Lung (tissue), 12 donors: ENCODE data around the gene PPP2R1B. TPM values are rescaled to one million over a fixed set of nuclear protein-coding genes. Genes with fewer than 3 reads are reported as not detected.

Experiments
- ATAC-seq: fragments of 200-7000 bp; cut with Tn5 transposase; one replicate; pipeline ENCODE4 v1.9.1; 2020; ENCODE audit warnings: moderate number of reproducible peaks; ENCODE audit not compliant: insufficient read depth, low FRiP score
- DNase-seq, 3 donors: peaks; one replicate each; pipeline ENCODE4 v3.0.0-alpha.2; 2013 to 2017
- H3K27ac ChIP-seq, 2 donors: one replicate each; pipeline ENCODE4 v1.5.1; 2013; ENCODE audit warnings: mild to moderate bottlenecking in 2 of 2, moderate library complexity in 2 of 2, control low read depth in 1 of 2, inconsistent platforms in 1 of 2, low read depth in 1 of 2, low read length in 1 of 2
- H3K27me3 ChIP-seq, 3 donors: one replicate each; pipeline ENCODE4 v1.5.1; 2013; ENCODE audit warnings: low read length in 2 of 3; ENCODE audit not compliant: control insufficient read depth in 3 of 3, insufficient read depth in 3 of 3
- H3K36me3 ChIP-seq, 4 donors: one replicate each; pipeline ENCODE4 v1.5.1; 2013; ENCODE audit warnings: low read length in 4 of 4, mild to moderate bottlenecking in 1 of 4, moderate library complexity in 1 of 4; ENCODE audit not compliant: control insufficient read depth in 4 of 4, insufficient read depth in 4 of 4
- H3K4me1 ChIP-seq, 5 donors: one replicate each; pipeline ENCODE4 v1.5.1; 2013; ENCODE audit warnings: low read length in 5 of 5, mild to moderate bottlenecking in 2 of 5, moderate library complexity in 1 of 5; ENCODE audit not compliant: control insufficient read depth in 5 of 5, insufficient read depth in 5 of 5
- H3K4me3 ChIP-seq: one replicate; pipeline ENCODE4 v1.5.1; 2013; ENCODE audit warnings: mild to moderate bottlenecking, control low read depth, moderate library complexity
- H3K9ac ChIP-seq, 2 donors: one replicate each; pipeline ENCODE4 v1.5.1; 2013; ENCODE audit warnings: low read length in 2 of 2, control low read depth in 1 of 2; ENCODE audit not compliant: insufficient read depth in 1 of 2
- H3K9me3 ChIP-seq, 4 donors: one replicate each; pipeline ENCODE4 v1.5.1; 2013; ENCODE audit warnings: low read length in 3 of 4, mild to moderate bottlenecking in 1 of 4, moderate library complexity in 1 of 4; ENCODE audit not compliant: control insufficient read depth in 4 of 4, insufficient read depth in 3 of 4
- CTCF ChIP-seq: IDR thresholded peaks from 2 replicates; pipeline ENCODE4 v1.5.1; 2012; ENCODE audit warnings: mild to moderate bottlenecking; ENCODE audit errors: control extremely low read depth, extremely low read depth
- WGBS, 2 donors: extraction: QIAGEN DNeasy Blood & Tissue Kit; methylation state at CpG; one replicate each; pipeline ENCODE4 v1.1.7; 2013; 5-methylcytosine and 5-hydroxymethylcytosine counted together
- polyA plus RNA-seq, 2 donors: library from polyadenylated mRNA; stranded (reverse); fragments of 200-250 nt; gene quantifications; one replicate each; pipeline ENCODE4 v1.2.1, GENCODE V29; 2013
- total RNA-seq, 2 donors: library from RNA; depleted of rRNA in 1 of 2; stranded (reverse); fragments of >200 nt in 1 of 2; gene quantifications; one replicate each; pipeline ENCODE4 v1.2.1, GENCODE V29; 2014 to 2021
- donor health status: control.
- donor health status: control.
- donor health status: Bipolar disorder and iron deficiency.
- donor health status: healthy.
- donor health status: DM: yes; HTN: yes; CAD: no.

Gene PPP2R1B
- total and polyA plus RNA-seq, 4 donors = 8.3 to 71.5 (median 20.4) TPM

- DNase-seq (peak; percentile 14 to 44 (median 32)), ATAC-seq (no peak)
- Histone ChIP-seq H3K36me3 (peaks cover 0 to 6% (median under 1%) of the 10 kb centered on the region in 4 donors), H3K27me3 (no peaks in the 10 kb centered on the region), H3K27ac (peak overlapping the region; percentile 65 to 97), H3K9me3 (no peaks in the 10 kb centered on the region), H3K4me3 (no peak overlapping the region), H3K9ac (peak overlapping the region; percentile 8 to 73), H3K4me1 (peaks cover 17 to 87% (median 56%) of the 10 kb centered on the region in 5 donors)
- 75 to 79% methylated on average over 8 of the region's 8 CpGs for WGBS, 2 donors
- no peak for TF ChIP-seq CTCF
Observed at GRCh38 chr11:111734101-111734953, 31.9 kb downstream of the PPP2R1B start.

GRCh38 chr11:111733611-111734088 lies 32.5 kb downstream of the PPP2R1B start:
- peak; percentile 39 to 54 (median 51) for DNase-seq

GRCh38 chr11:111733016-111733415 lies 33.2 kb downstream of the PPP2R1B start:
- H3K9me3 ChIP-seq = no peaks in the 10 kb centered on the region
- H3K9ac ChIP-seq = peak overlapping the region in 1 of 2 donors; percentile 4
- no peaks in the 10 kb centered on the region for H3K27me3 ChIP-seq
- H3K27ac ChIP-seq = peak overlapping the region; percentile 17 to 97
- no peak overlapping the region for H3K4me3 ChIP-seq
- peak; percentile 64 to 77 (median 65) for DNase-seq
- WGBS, 2 donors = 52 to 75% methylated on average over 7 of the region's 7 CpGs
- H3K36me3 ChIP-seq = peaks cover 0 to 1% (median 0%) of the 10 kb centered on the region in 4 donors
- TF ChIP-seq CTCF = no peak
- peak; percentile 30 for ATAC-seq
- peaks cover 18 to 86% (median 62%) of the 10 kb centered on the region in 5 donors for H3K4me1 ChIP-seq

More at GRCh38 chr11:111733611-111734088, 32.5 kb downstream of the PPP2R1B start:
- WGBS, 2 donors = 61 to 87% methylated on average over 9 of the region's 9 CpGs
- peaks cover 18 to 92% (median 62%) of the 10 kb centered on the region in 5 donors for H3K4me1 ChIP-seq
- H3K4me3 ChIP-seq = no peak overlapping the region
- no peaks in the 10 kb centered on the region for H3K27me3 ChIP-seq
- peaks cover 0 to 5% (median 0%) of the 10 kb centered on the region in 4 donors for H3K36me3 ChIP-seq
- H3K27ac ChIP-seq = peak overlapping the region; percentile 17 to 97
- ATAC-seq = no peak
- H3K9ac ChIP-seq = peak overlapping the region in 1 of 2 donors; percentile 73
- H3K9me3 ChIP-seq = no peaks in the 10 kb centered on the region
- no peak for TF ChIP-seq CTCF
